H1 (cell line): Measurements from ENCODE around the gene LCN6. TPM values are rescaled to one million over a fixed set of nuclear protein-coding genes. Genes with fewer than 3 reads are reported as not detected.
A peak's percentile ranks its signal among the peaks of the same experiment; 100 is the strongest.

ENCODE experiments used
- CTCF ChIA-PET: fragments of 300-600 bp; sonication (Branson Sonifier 250); formaldehyde crosslinking; loops from one replicate; lab custom pipeline; 2021; ENCODE audit not compliant: partially characterized antibody; lab: Charles Lee
- POLR2A ChIA-PET: fragments of 300-600 bp; sonication (Branson Sonifier 250); formaldehyde crosslinking; loops from one replicate; lab custom pipeline; 2021; ENCODE audit warnings: inconsistent platforms; ENCODE audit not compliant: partially characterized antibody; lab: Charles Lee
- DNase-seq, 2 experiments: peaks; one replicate each; pipeline versions ENCODE4 v3.0.0 to v3.0.0-alpha.2; 2010 to 2022; ENCODE audit warnings: low spot score in 2 of 2, low read depth in 1 of 2, mixed read lengths in 1 of 2
- FAIRE-seq: peaks from 2 replicates; lab custom pipeline; 2011; peaks lifted over from hg19 to GRCh38; lab: Jason Lieb, UNC
- H2AFZ ChIP-seq: 2 replicates; pipeline ENCODE4 v1.8.1; 2012; ENCODE audit warnings: low read length, inconsistent platforms
- H2AK5ac ChIP-seq: 2 replicates; pipeline ENCODE4 v1.6.1; 2013; ENCODE audit warnings: low read depth, low read length
- H2BK120ac ChIP-seq: replicated peaks from 2 replicates; pipeline ENCODE3; 2013; ENCODE audit warnings: low read depth, low read length, inconsistent platforms
- H2BK12ac ChIP-seq: 2 replicates; pipeline ENCODE4 v1.6.1; 2013; ENCODE audit warnings: low read depth, low read length
- H2BK15ac ChIP-seq: 2 replicates; pipeline ENCODE4 v1.6.1; 2013; ENCODE audit warnings: low read length
- H2BK20ac ChIP-seq: 2 replicates; pipeline ENCODE4 v1.6.1; 2013; ENCODE audit warnings: low read length
- H2BK5ac ChIP-seq: 2 replicates; pipeline ENCODE4 v1.6.1; 2013; ENCODE audit warnings: low read depth, low read length
- H3K14ac ChIP-seq: 2 replicates; pipeline ENCODE4 v1.6.1; 2013; ENCODE audit warnings: inconsistent platforms; ENCODE audit not compliant: insufficient read length
- H3K18ac ChIP-seq: 2 replicates; pipeline ENCODE4 v1.6.1; 2013; ENCODE audit warnings: low read length; ENCODE audit errors: extremely low read depth
- H3K23ac ChIP-seq: 2 replicates; pipeline ENCODE4 v1.6.1; 2013; ENCODE audit warnings: inconsistent platforms; ENCODE audit not compliant: insufficient read length
- H3K23me2 ChIP-seq: 2 replicates; pipeline ENCODE4 v1.6.1; 2013; ENCODE audit warnings: low read depth, low read length
- H3K27ac ChIP-seq: 2 replicates; pipeline ENCODE4 v1.6.1; 2011; ENCODE audit warnings: low read depth, low read length, inconsistent platforms
- H3K27me3 ChIP-seq, 4 experiments: replicated peaks in 1 of 4; 1 replicate in 1 of 4; 2 replicates in 3 of 4; pipeline versions ENCODE4 v1.6.1 to v1.8.1; 2011 to 2013; ENCODE audit warnings: low read length in 3 of 4, mild to moderate bottlenecking in 3 of 4, inconsistent platforms in 2 of 4, mixed read lengths in 2 of 4, moderate library complexity in 1 of 4; ENCODE audit not compliant: control insufficient read depth in 3 of 4, insufficient read depth in 3 of 4; ENCODE audit errors: extremely low read depth in 1 of 4
- H3K36me3 ChIP-seq, 4 experiments: 2 replicates each; pipeline versions ENCODE4 v1.6.1 to v1.8.1; 2011 to 2013; ENCODE audit warnings: mild to moderate bottlenecking in 4 of 4, low read length in 3 of 4, moderate library complexity in 2 of 4, control low read depth in 1 of 4, inconsistent platforms in 1 of 4; ENCODE audit not compliant: insufficient read depth in 4 of 4, control insufficient read depth in 2 of 4
- H3K4ac ChIP-seq: replicated peaks from 2 replicates; pipeline ENCODE3; 2013; ENCODE audit warnings: low read length, low read depth, mixed read lengths, inconsistent platforms; ENCODE audit not compliant: insufficient read length
- H3K4me1 ChIP-seq, 4 experiments: replicated peaks in 1 of 4; 1 replicate in 1 of 4; 2 replicates in 3 of 4; pipeline versions ENCODE4 v1.6.1 to v1.8.1; 2011 to 2013; ENCODE audit warnings: low read length in 3 of 4, inconsistent platforms in 2 of 4, mixed read lengths in 1 of 4; ENCODE audit not compliant: insufficient read depth in 4 of 4, control insufficient read depth in 3 of 4
- H3K4me2 ChIP-seq, 2 experiments: 2 replicates each; pipeline versions ENCODE4 v1.6.1 to v1.8.1; 2011 to 2013; ENCODE audit warnings: low read depth in 2 of 2, low read length in 2 of 2, control low read depth in 1 of 2, inconsistent platforms in 1 of 2, mild to moderate bottlenecking in 1 of 2; ENCODE audit not compliant: insufficient read depth in 1 of 2
- H3K4me3 ChIP-seq, 4 experiments: fragments of 200-600, 300-600 bp in 1 of 4; sonication (generic), shearing (Covaris generic), sonication (Bioruptor Twin) in 1 of 4; 2 replicates each; pipeline versions ENCODE4 v1.5.1 to v1.8.1; 2011 to 2016; ENCODE audit warnings: low read length in 4 of 4, low read depth in 3 of 4, control low read depth in 2 of 4, inconsistent platforms in 2 of 4, mild to moderate bottlenecking in 2 of 4, mixed read lengths in 1 of 4, moderate library complexity in 1 of 4; ENCODE audit not compliant: insufficient read depth in 2 of 4; ENCODE audit errors: extremely low read depth in 1 of 4
- H3K56ac ChIP-seq: replicated peaks from 2 replicates; pipeline ENCODE3; 2013; ENCODE audit warnings: low read depth, mild to moderate bottlenecking, mixed read lengths, low read length, inconsistent platforms; ENCODE audit not compliant: insufficient read length
- H3K79me1 ChIP-seq: 2 replicates; pipeline ENCODE4 v1.6.1; 2013; ENCODE audit warnings: low read depth, low read length, control low read depth
- H3K79me2 ChIP-seq, 2 experiments: 2 replicates each; pipeline versions ENCODE4 v1.6.1 to v1.8.1; 2012 to 2013; ENCODE audit warnings: low read length in 2 of 2, mild to moderate bottlenecking in 2 of 2, inconsistent platforms in 1 of 2; ENCODE audit not compliant: insufficient read depth in 2 of 2, control insufficient read depth in 1 of 2
- H3K9ac ChIP-seq, 4 experiments: replicated peaks in 1 of 4; 1 replicate in 1 of 4; 2 replicates in 3 of 4; pipeline versions ENCODE4 v1.6.1 to v1.8.1; 2011 to 2013; ENCODE audit warnings: low read depth in 3 of 4, low read length in 3 of 4, control low read depth in 2 of 4, mild to moderate bottlenecking in 2 of 4, moderate library complexity in 2 of 4, inconsistent platforms in 1 of 4; ENCODE audit errors: extremely low read depth in 1 of 4
- H3K9me3 ChIP-seq, 2 experiments: 2 replicates each; pipeline versions ENCODE4 v1.6.1 to v1.8.1; 2012 to 2013; ENCODE audit warnings: mild to moderate bottlenecking in 2 of 2, moderate library complexity in 2 of 2, control low read depth in 1 of 2, inconsistent platforms in 1 of 2, low read depth in 1 of 2, low read length in 1 of 2, mixed read lengths in 1 of 2; ENCODE audit not compliant: insufficient read depth in 2 of 2
- H4K20me1 ChIP-seq, 2 experiments: replicated peaks in 1 of 2; 2 replicates each; pipeline versions ENCODE3 to v1.8.1; 2011 to 2013; ENCODE audit warnings: inconsistent platforms in 2 of 2, low read length in 2 of 2, mild to moderate bottlenecking in 1 of 2; ENCODE audit not compliant: insufficient read depth in 2 of 2, control insufficient read depth in 1 of 2
- H4K5ac ChIP-seq: 2 replicates; pipeline ENCODE4 v1.6.1; 2013; ENCODE audit warnings: low read length, low read depth, mixed read lengths, inconsistent platforms; ENCODE audit not compliant: insufficient read length
- H4K8ac ChIP-seq: 2 replicates; pipeline ENCODE4 v1.8.0; 2013; ENCODE audit warnings: mild to moderate bottlenecking, moderate library complexity, low read length, inconsistent platforms; ENCODE audit not compliant: insufficient read depth; ENCODE audit errors: extremely low read depth
- H4K91ac ChIP-seq: replicated peaks from 2 replicates; pipeline ENCODE3; 2013; ENCODE audit warnings: low read length, mixed read lengths, inconsistent platforms; ENCODE audit not compliant: insufficient read length
- SRF ChIP-seq: IDR thresholded peaks from 2 replicates; pipeline ENCODE4 v1.6.1; 2011; ENCODE audit warnings: mild to moderate bottlenecking, low read depth, low read length, moderate library complexity
- WGBS, 2 experiments: shearing (Covaris generic) in 1 of 2; methylation state at CpG; one replicate each; pipeline versions ENCODE4 v1.1.6 to v1.1.7; 2013 to 2015; ENCODE audit warnings: low lambda C conversion rate in 2 of 2, mixed read lengths in 2 of 2, inconsistent platforms in 1 of 2, low coverage in 1 of 2, missing lambda C conversion rate in 1 of 2; ENCODE audit not compliant: insufficient replicate concordance in 2 of 2, insufficient coverage in 1 of 2, insufficient read length in 1 of 2; ENCODE audit errors: extremely low coverage in 1 of 2, missing lambda C conversion rate in 1 of 2; 5-methylcytosine and 5-hydroxymethylcytosine counted together
- polyA plus RNA-seq, 7 experiments: library from polyadenylated mRNA; depleted of rRNA in 3 of 7; stranded (reverse) in 5 of 7; unstranded in 2 of 7; fragments of >200 nt in 5 of 7; fragments of 200-250 nt in 2 of 7; gene quantifications; 1 replicate in 5 of 7; 2 replicates in 1 of 7; 4 replicates in 1 of 7; pipeline versions ENCODE4 v1.2.1 to v1.2.3, GENCODE V29; 2011 to 2013; ENCODE audit warnings: missing spikeins in 2 of 7, mixed read lengths in 2 of 7
- total RNA-seq: library from RNA; stranded (reverse); fragmentation: NEBNext Ultra II Directional; extraction: Animal tissue kit (Norgen Biotek cat#: 25700); gene quantifications from 2 replicates; pipeline ENCODE4 v1.2.1, GENCODE V29; 2021

LCN6 gene
- total and polyA plus RNA-seq, 2 of the 8 experiments (the other 6 are each of a cell fraction or from before 2014, with no cell fraction given) = not detected

- Histone ChIP-seq H3K9ac (no peak overlapping the region), H3K4me3 (peak overlapping the region in 1 of 4 experiments; percentile 47; a peak in 1 of 8 replicates)
- WGBS, 2 experiments = 83% methylated on average over 24 of the region's 32 CpGs; no CpG with 5 or more reads in 1 of the 2 experiments
Measured at GRCh38 chr9:136741883-136742571, 6.3 kb downstream of the LCN6 start.

More at GRCh38 chr9:136741883-136742571, 6.3 kb downstream of the LCN6 start:
- POLR2A ChIA-PET = interaction anchor here (1.3 to 11.7 kb wide), 4 partner anchors 8 to 22 kb away, joined by 4 to 137 read pairs (median 11); partner anchors contain the start of gene LCN8
- peak overlapping the region; percentile 23 to 57; a peak in 1 of 4 replicates for H3K4me2 ChIP-seq
- H3K23ac ChIP-seq = no peak overlapping the region
- H3K36me3 ChIP-seq = no peaks in the 10 kb centered on the region
- no peak for TF ChIP-seq SRF
- H3K27me3 ChIP-seq = peaks cover 0 to 4% (median 0%) of the 10 kb centered on the region in 4 experiments; a peak in 2 of 7 replicates
- no peak overlapping the region for H3K27ac ChIP-seq
- H4K8ac ChIP-seq = no peak overlapping the region
- CTCF ChIA-PET = interaction anchor here (0.6 to 4.8 kb wide), 7 partner anchors 9 to 324 kb away, joined by 3 to 36 read pairs (median 4); partner anchors contain the start of gene LCN8
- H3K79me1 ChIP-seq = no peaks in the 10 kb centered on the region
- no peak overlapping the region for H3K14ac ChIP-seq
- H3K79me2 ChIP-seq = no peaks in the 10 kb centered on the region
- no peak overlapping the region for H2AK5ac ChIP-seq
- H2BK5ac ChIP-seq = no peak overlapping the region
- DNase-seq (no peak), FAIRE-seq (no peak)
- no peak overlapping the region for H4K5ac ChIP-seq
- H4K20me1 ChIP-seq = no peaks in the 10 kb centered on the region
- H2BK20ac ChIP-seq = no peak overlapping the region
- H2BK12ac ChIP-seq = no peak overlapping the region
- H3K4me1 ChIP-seq = peaks cover 0 to 20% (median 8%) of the 10 kb centered on the region in 4 experiments; a peak in 6 of 7 replicates
- no peak overlapping the region for H3K56ac ChIP-seq
- no peak overlapping the region for H2AFZ ChIP-seq
- H2BK120ac ChIP-seq = no peak overlapping the region
- H4K91ac ChIP-seq = no peak overlapping the region
- peak overlapping the region; percentile 23 for H3K4ac ChIP-seq
- no peaks in the 10 kb centered on the region; a peak in 1 of 4 replicates for H3K9me3 ChIP-seq
- H3K23me2 ChIP-seq = no peaks in the 10 kb centered on the region; the same call in 1 of the 2 replicates
- 0 out of 2 replicates have a peak overlapping the region, but pooled peaks have one; percentile 29 for H2BK15ac ChIP-seq
- H3K18ac ChIP-seq = no peak overlapping the region; the same call in none of the 2 replicates
